Endothelial cell of umbilical vein (primary cell): ENCODE measurements around the gene METTL13.

Source experiments
- CTCF ChIP-seq, 2 donors: IDR thresholded peaks; 1 replicate in 1 of 2; 2 replicates in 1 of 2; pipeline ENCODE4 v1.5.1; 2011; ENCODE audit warnings: low read length in 2 of 2, mild to moderate bottlenecking in 2 of 2, moderate library complexity in 2 of 2, control low read depth in 1 of 2, inconsistent platforms in 1 of 2, low read depth in 1 of 2; ENCODE audit not compliant: insufficient read depth in 1 of 2; ENCODE audit errors: extremely low read depth in 1 of 2
- EZH2 ChIP-seq: IDR thresholded peaks from 2 replicates; pipeline ENCODE4 v1.6.1; 2012; ENCODE audit warnings: borderline replicate concordance, low read depth, mild to moderate bottlenecking, moderate library complexity, low read length, inconsistent platforms; ENCODE audit not compliant: severe bottlenecking
- FOS ChIP-seq: IDR thresholded peaks from 2 replicates; pipeline ENCODE4 v1.6.1; 2011; ENCODE audit warnings: mild to moderate bottlenecking, low read length, moderate library complexity, borderline replicate concordance; ENCODE audit not compliant: insufficient read depth
- JUN ChIP-seq: IDR thresholded peaks from 2 replicates; pipeline ENCODE4 v1.6.1; 2011; ENCODE audit warnings: borderline replicate concordance, low read depth; ENCODE audit not compliant: insufficient read length, insufficient read depth
- MYC ChIP-seq: IDR thresholded peaks from one replicate; pipeline ENCODE4 v1.6.1; 2011; ENCODE audit warnings: mild to moderate bottlenecking, low read depth, low read length
- POLR2A ChIP-seq: IDR thresholded peaks from 2 replicates; pipeline ENCODE4 v1.6.1; 2012; ENCODE audit warnings: low read depth, mild to moderate bottlenecking, control low read depth, low read length
- POLR2AphosphoS5 ChIP-seq: IDR thresholded peaks from 2 replicates; pipeline ENCODE4 v1.6.1; 2012; ENCODE audit warnings: low read depth, mild to moderate bottlenecking, control low read depth, low read length, moderate library complexity; ENCODE audit not compliant: insufficient read depth

- TF ChIP-seq CTCF (IDR thresholded peaks at IDR 0.05; ENCODE audit: extremely low read depth in 1 of 2, insufficient read depth in 1 of 2, low read depth in 1 of 2, low read length in 2 of 2) (no peak), POLR2A (no peak), FOS (no peak), POLR2AphosphoS5 (no peak), MYC (no peak), EZH2 (no peak), JUN (no peak)
Observed at GRCh38 chr1:171753685-171754352, 27.6 kb upstream of the METTL13 start.
